GM12874 (cell line): ENCODE results near the gene SYNGR4.

Source experiments
- CTCF ChIP-seq: IDR thresholded peaks from 2 replicates; pipeline ENCODE4 v1.5.1; 2011; ENCODE audit warnings: low read depth, mild to moderate bottlenecking, control low read depth, low read length, moderate library complexity; ENCODE audit not compliant: insufficient read depth

SYNGR4 gene

GRCh38 chr19:48419158-48419920 lies 55.2 kb downstream of the SYNGR4 start:
- no peak for TF ChIP-seq CTCF

- no peak for TF ChIP-seq CTCF
These were observed 57.4 kb downstream of the SYNGR4 start for GRCh38 chr19:48421548-48421947.

GRCh38 chr19:48424694-48425219 lies 60.6 kb downstream of the SYNGR4 start:
- no peak for TF ChIP-seq CTCF
